ENCODE data around the gene STK25.

The STK25 gene

GRCh38 chr2:241485172-241485911 lies 23.0 kb downstream of the STK25 start:
- DNase-seq (ENCODE audit: low read depth in 2 of 2), result no peak
- TF ChIP-seq CTCF (IDR thresholded peaks at IDR 0.05; ENCODE audit: low read depth, low read length), result no peak
- H3K4me3 ChIP-seq (replicated peaks in 1 of 2; ENCODE audit: low read depth in 2 of 2, low read length in 2 of 2), result no peak overlapping the region

GRCh38 chr2:241483305-241483704 lies 25.1 kb downstream of the STK25 start:
- H3K4me3 ChIP-seq (replicated peaks in 1 of 2; ENCODE audit: low read depth in 2 of 2, low read length in 2 of 2), result no peak overlapping the region
- DNase-seq (ENCODE audit: low read depth in 2 of 2), result no peak
- no peak for TF ChIP-seq CTCF (IDR thresholded peaks at IDR 0.05; ENCODE audit: low read depth, low read length)

GRCh38 chr2:241482126-241482955 lies 26.0 kb downstream of the STK25 start:
- TF ChIP-seq CTCF (IDR thresholded peaks at IDR 0.05; ENCODE audit: low read depth, low read length), result no peak
- no peak overlapping the region for H3K4me3 ChIP-seq (replicated peaks in 1 of 2; ENCODE audit: low read depth in 2 of 2, low read length in 2 of 2)
- no peak for DNase-seq (ENCODE audit: low read depth in 2 of 2)

- DNase-seq (ENCODE audit: low read depth in 2 of 2), result no peak
- TF ChIP-seq CTCF (IDR thresholded peaks at IDR 0.05; ENCODE audit: low read depth, low read length), result no peak
- H3K4me3 ChIP-seq (replicated peaks in 1 of 2; ENCODE audit: low read depth in 2 of 2, low read length in 2 of 2), result no peak overlapping the region
These were observed 26.7 kb downstream of the STK25 start for GRCh38 chr2:241481687-241482086.

- H3K4me3 ChIP-seq (replicated peaks in 1 of 2; ENCODE audit: low read depth in 2 of 2, low read length in 2 of 2), result no peak overlapping the region
- no peak for TF ChIP-seq CTCF (IDR thresholded peaks at IDR 0.05; ENCODE audit: low read depth, low read length)
- DNase-seq (ENCODE audit: low read depth in 2 of 2), result no peak
These were observed 29.1 kb downstream of the STK25 start for GRCh38 chr2:241479026-241479898.

GRCh38 chr2:241478166-241478565 lies 30.2 kb downstream of the STK25 start:
- no peak for DNase-seq (ENCODE audit: low read depth in 2 of 2)
- TF ChIP-seq CTCF (IDR thresholded peaks at IDR 0.05; ENCODE audit: low read depth, low read length), result no peak
- H3K4me3 ChIP-seq (replicated peaks in 1 of 2; ENCODE audit: low read depth in 2 of 2, low read length in 2 of 2), result no peak overlapping the region
